Upper lobe of right lung (tissue), 1 donor: Measurements from ENCODE around the gene COMP. TPM values are rescaled to one million over a fixed set of nuclear protein-coding genes. Genes with fewer than 3 reads are reported as not detected.

Experiments used
- ATAC-seq: fragments of 200-7000 bp; cut with Tn5 transposase; one replicate; pipeline ENCODE4 v1.9.1; 2020; ENCODE audit warnings: mild to moderate bottlenecking, moderate library complexity
- DNase-seq: peaks from one replicate; pipeline ENCODE4 v3.0.0-alpha.2; 2020
- H3K27ac ChIP-seq: fragments of 200-600 bp; one replicate; pipeline ENCODE4 v1.8.0; 2022
- H3K27me3 ChIP-seq: fragments of 200-600 bp; one replicate; pipeline ENCODE4 v1.8.0; 2022; ENCODE audit warnings: mild to moderate bottlenecking
- H3K36me3 ChIP-seq: fragments of 200-600 bp; one replicate; pipeline ENCODE4 v1.8.0; 2022
- H3K4me1 ChIP-seq: fragments of 200-600 bp; one replicate; pipeline ENCODE4 v1.8.0; 2022
- H3K4me3 ChIP-seq: fragments of 200-600 bp; one replicate; pipeline ENCODE4 v1.8.0; 2022; ENCODE audit warnings: mild to moderate bottlenecking
- H3K9me3 ChIP-seq: fragments of 200-600 bp; one replicate; pipeline ENCODE4 v1.8.0; 2022
- CTCF ChIP-seq: fragments of 200-600 bp; IDR thresholded peaks from one replicate; pipeline ENCODE4 v1.8.0; 2022; ENCODE audit warnings: antibody characterized with exemption
- intact Hi-C: fragments of 100-400 bp; cut with DNase I; formaldehyde crosslinking; loops from one replicate; pipeline ENCODE4 v1.11.0; 2022
- total RNA-seq: library from RNA; stranded (reverse); fragmentation: NEBNext Ultra II Directional; extraction: Animal tissue kit (Norgen Biotek cat#: 25700); gene quantifications from one replicate; pipeline ENCODE4 v1.2.1, GENCODE V29; 2021
- donor health status: DM: no; HTN: yes; CAD: no; lungs with severe emphysema.

COMP gene
- total RNA-seq, 1 donor from 2014 or later = 9.7 TPM

DNA sequence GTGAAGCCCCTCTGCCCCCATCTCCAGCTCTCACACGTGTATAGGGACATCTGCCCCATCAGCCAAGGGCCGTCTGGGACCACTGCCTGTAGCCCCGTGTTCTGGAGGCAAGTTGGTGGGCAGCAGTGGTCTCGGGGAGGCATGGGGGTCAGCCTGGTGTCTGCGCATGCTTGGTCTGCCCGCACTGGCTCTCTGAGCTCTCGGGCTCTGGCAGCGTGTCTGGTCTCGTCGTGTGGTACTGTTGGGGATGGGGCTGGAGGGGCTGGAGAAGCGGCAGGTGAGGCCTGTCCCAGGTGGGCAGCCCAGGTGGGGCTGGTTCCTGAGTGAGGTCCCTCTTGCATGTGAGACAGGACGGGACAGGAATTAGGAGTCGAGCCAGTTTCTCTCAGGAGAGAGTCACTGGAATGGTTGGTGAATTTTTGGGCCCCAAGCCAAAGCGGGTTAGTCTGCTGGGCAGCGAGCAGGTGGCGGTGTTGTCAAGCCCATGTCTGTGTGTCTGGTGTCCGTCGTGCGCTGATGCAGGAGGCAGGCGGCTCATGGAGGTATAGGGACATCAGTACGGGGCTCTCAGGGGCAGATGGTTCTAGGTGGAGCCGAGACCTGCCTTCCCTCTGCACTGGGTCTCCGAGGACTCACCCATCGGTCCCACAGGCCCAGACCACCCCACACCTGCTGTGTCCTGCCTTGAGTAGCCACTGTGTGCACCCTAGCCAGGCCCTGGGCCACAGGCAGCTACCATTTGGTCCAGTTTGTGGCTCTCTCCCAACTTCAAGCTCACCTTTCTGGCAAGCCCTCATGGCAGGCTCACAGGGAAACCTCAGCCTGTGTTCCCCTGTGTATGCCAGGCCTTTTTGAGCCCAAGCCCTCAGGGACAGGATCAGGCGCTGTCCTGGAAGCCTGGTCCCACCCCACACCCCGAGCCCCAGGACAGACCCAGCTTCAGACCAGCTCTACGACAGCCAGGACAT is 18.2 kb downstream of the COMP start:
- intact Hi-C loops = no loop called here
- Histone ChIP-seq H3K4me3 (no peak overlapping the region), H3K27me3 (no peaks in the 10 kb centered on the region), H3K9me3 (no peaks in the 10 kb centered on the region), H3K4me1 (no peaks in the 10 kb centered on the region), H3K36me3 (no peaks in the 10 kb centered on the region), H3K27ac (no peak overlapping the region)
- no peak for ATAC-seq
- no peak for TF ChIP-seq CTCF
- DNase-seq = no peak

DNA sequence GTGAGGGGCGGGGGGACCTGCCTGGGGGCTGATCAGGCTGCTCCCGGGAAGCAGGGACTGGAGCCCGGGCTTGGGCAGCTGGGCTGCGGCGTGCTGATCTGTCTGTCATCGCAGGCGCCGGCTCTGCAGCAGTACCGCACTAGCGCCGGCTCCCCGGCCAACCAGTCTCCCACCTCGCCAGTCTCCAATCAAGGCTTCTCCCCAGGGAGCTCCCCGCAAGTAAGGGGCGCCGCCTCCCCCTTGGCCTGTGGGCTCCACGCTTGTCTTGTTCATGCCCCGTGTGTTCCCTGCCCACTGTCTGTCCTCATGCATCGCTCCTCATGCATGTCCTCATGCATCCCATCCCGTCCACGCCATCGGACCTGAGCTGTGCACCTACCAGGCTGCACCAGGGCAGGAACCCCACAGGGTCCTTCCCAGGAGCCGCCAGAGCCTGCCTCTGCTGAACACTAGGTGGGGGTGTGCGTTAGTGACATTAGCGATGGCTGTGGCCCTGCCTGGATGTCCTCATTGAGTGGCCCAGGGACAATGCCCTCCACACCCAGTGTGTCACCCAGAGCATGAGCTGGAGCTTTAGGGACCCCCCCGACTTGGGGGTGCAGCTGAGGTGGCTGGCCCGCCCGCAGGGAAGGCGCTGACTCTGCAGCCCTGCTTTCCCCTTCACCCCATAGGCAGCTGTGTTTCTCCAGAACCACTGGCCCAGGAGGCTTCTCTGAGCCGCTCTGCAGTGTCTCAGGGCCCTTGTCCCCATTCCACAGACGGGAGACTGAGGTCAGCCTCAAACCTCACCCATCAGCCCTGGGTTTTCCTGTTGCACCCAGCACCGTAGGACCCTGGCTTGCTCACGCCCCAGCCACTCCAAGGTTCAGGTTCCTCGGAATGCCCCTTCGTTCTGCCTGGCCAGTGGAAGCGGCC is 19.5 kb downstream of the COMP start:
- ATAC-seq = no peak
- intact Hi-C loops = no loop called here

DNA sequence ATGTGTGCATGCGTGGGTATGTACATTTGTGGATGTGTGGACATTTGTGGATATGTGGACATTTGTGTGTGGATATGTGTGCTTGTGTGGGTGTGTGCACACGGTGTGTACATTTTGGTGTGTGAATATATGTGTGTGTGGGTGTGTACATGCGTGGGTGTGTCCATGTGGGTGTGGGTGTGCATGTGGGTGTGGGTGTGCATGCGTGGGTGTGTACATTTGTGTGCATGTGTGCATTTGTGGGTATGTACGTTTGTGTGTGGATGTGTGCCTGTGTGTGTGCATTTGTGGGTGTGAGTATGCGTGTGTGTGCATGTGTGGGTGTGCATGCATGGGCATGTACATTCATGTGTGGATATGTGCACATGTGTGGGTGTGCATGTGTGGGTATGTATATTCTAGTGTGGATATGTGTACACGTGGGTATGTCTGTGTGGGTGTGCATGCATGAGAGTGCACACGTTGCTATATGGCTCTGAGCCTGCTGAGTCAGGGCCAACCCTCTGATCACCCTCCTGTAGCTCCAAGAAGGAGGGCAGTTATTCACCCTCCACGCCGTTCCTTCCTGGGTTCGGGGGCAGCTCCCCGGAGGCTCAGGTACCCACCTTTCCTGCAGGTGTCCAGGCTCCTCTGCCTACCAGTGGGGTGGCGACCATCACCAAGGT is 20.3 kb downstream of the COMP start:
- no peak for ATAC-seq

More for the DNA sequence above, 19.5 kb downstream of the COMP start:
- no peaks in the 10 kb centered on the region for H3K27me3 ChIP-seq
- H3K4me3 ChIP-seq = no peak overlapping the region
- no peaks in the 10 kb centered on the region for H3K4me1 ChIP-seq
- H3K9me3 ChIP-seq = no peaks in the 10 kb centered on the region
- no peak overlapping the region for H3K27ac ChIP-seq
- DNase-seq = no peak
- peak; percentile 5 for TF ChIP-seq CTCF
- no peaks in the 10 kb centered on the region for H3K36me3 ChIP-seq

GRCh38 chr19:18769989-18770528 is 21.0 kb downstream of the COMP start:
- intact Hi-C loops = no loop called here
- ATAC-seq (no peak), DNase-seq (no peak)
- no peaks in the 10 kb centered on the region for H3K9me3 ChIP-seq
- no peak overlapping the region for H3K4me3 ChIP-seq
- TF ChIP-seq CTCF = no peak
- no peak overlapping the region for H3K27ac ChIP-seq
- H3K36me3 ChIP-seq = no peaks in the 10 kb centered on the region
- no peaks in the 10 kb centered on the region for H3K4me1 ChIP-seq
- no peaks in the 10 kb centered on the region for H3K27me3 ChIP-seq

More for the DNA sequence above, 20.3 kb downstream of the COMP start:
- H3K4me1 ChIP-seq = no peaks in the 10 kb centered on the region
- no peak overlapping the region for H3K4me3 ChIP-seq
- H3K27me3 ChIP-seq = no peaks in the 10 kb centered on the region
- intact Hi-C loops = no loop called here
- TF ChIP-seq CTCF = no peak
- no peak for DNase-seq
- no peak overlapping the region for H3K27ac ChIP-seq
- no peaks in the 10 kb centered on the region for H3K36me3 ChIP-seq
- H3K9me3 ChIP-seq = no peaks in the 10 kb centered on the region
